Skin of body (tissue), 3 donors: ENCODE measurements around the gene TBC1D2B. TPM values are rescaled to one million over a fixed set of nuclear protein-coding genes. Genes with fewer than 3 reads are reported as not detected.

Experiments used
- DNase-seq: peaks from one replicate; lab custom pipeline; 2025; lab: John Stamatoyannopoulos, UW
- small RNA-seq: library from RNA; depleted of rRNA; stranded (forward); fragments of <200 nt; gene quantifications from one replicate; pipeline ENCODE3, GENCODE V24; 2014; ENCODE audit warnings: low replicate concordance
- total RNA-seq: library from RNA; depleted of rRNA; stranded (reverse); fragments of >200 nt; gene quantifications from one replicate; pipeline ENCODE4 v1.2.3, GENCODE V29; 2014

TBC1D2B gene
- total RNA-seq, 1 donor from 2014 or later: 67.1 TPM

DNA sequence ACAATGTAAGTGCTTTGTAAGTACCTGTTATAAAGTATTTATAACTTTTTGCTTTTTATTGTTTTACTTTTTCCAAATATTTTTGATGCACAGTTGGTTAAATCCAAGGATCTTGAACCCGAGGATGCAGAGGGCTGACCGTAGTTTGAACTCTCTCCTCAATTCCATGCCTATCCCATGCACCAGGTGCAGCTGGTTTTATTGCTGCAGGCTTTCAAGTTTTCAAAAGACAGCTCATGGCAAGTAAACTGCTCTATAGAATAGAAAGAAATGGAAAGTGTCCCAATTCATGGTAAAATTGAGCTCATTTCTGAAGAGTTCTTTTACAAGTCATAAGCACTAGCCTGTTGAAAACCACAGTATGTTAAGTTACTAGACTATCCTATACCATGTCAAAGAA is 131.9 kb downstream of the TBC1D2B start:
- DNase-seq: no peak

Small RNA genes lying within 50 kb of the gene (small RNA-seq; reads per million reads assigned to genes)
- not detected for gene RF00092

Other genes starting within 250 kb of the TBC1D2B start
- not detected for gene SH2D7, start 14.8 kb upstream of the TBC1D2B start, total RNA-seq
- 8.7 TPM for gene CIB2, start 53.7 kb upstream of the TBC1D2B start, total RNA-seq
- gene IDH3A, start 71.7 kb upstream of the TBC1D2B start, total RNA-seq: 40.0 TPM
- 23.6 TPM for gene ACSBG1, start 156.9 kb upstream of the TBC1D2B start, total RNA-seq
- 26.8 TPM for gene DNAJA4, start 186.9 kb upstream of the TBC1D2B start, total RNA-seq
- gene SKIC8, start 221.9 kb upstream of the TBC1D2B start, total RNA-seq: 53.2 TPM